Thyroid gland (tissue), 4 donors: ENCODE data around the gene MYD88.

Experiments used
- CTCF ChIP-seq, 6 experiments: fragments of 200-600 bp in 3 of 6; fragments of 450-650 bp in 3 of 6; sonication (generic) in 3 of 6; IDR thresholded peaks; one replicate each; pipeline ENCODE4 v1.5.1; 2016 to 2019; ENCODE audit warnings: antibody characterized with exemption in 6 of 6, mild to moderate bottlenecking in 2 of 6, inconsistent platforms in 1 of 6, moderate library complexity in 1 of 6
- POLR2A ChIP-seq, 2 donors: fragments of 450-650 bp; IDR thresholded peaks; one replicate each; pipeline ENCODE4 v1.6.1; 2017; ENCODE audit warnings: antibody characterized with exemption in 2 of 2, mild to moderate bottlenecking in 2 of 2, moderate library complexity in 1 of 2

GRCh38 chr3:38170722-38171121 lies 32.3 kb downstream of the MYD88 start:
- TF ChIP-seq POLR2A (IDR thresholded peaks at IDR 0.05) (no peak), CTCF (IDR thresholded peaks at IDR 0.05) (no peak)
